GM21825 (cell line): ENCODE measurements around the gene CBX8.
"Not testable (repeated sequence)": the region's sequence is repeated elsewhere in the genome, so short reads cannot be mapped to it uniquely, and the experiment has no call there.

Experiments used
- ATAC-seq: cut with Tn5 transposase; IDR thresholded peaks from one replicate; pipeline ENCODE4 v1.9.1; 2021; ENCODE audit warnings: mild to moderate bottlenecking, moderate library complexity; ENCODE audit not compliant: unreplicated experiment

The CBX8 gene

GRCh38 chr17:79781736-79782575, 14.9 kb downstream of the CBX8 start:
- no peak for ATAC-seq

- no peak for ATAC-seq
These were observed 15.7 kb downstream of the CBX8 start for GRCh38 chr17:79781012-79781650.

GRCh38 chr17:79779661-79780365, 17.1 kb downstream of the CBX8 start:
- no peak for ATAC-seq

- no peak for ATAC-seq
These were observed 17.8 kb downstream of the CBX8 start for GRCh38 chr17:79779084-79779529.

- peak; percentile 10 for ATAC-seq
These were observed 18.3 kb downstream of the CBX8 start for GRCh38 chr17:79778504-79779083.

GRCh38 chr17:79777894-79778503, 18.9 kb downstream of the CBX8 start, which contains the start of gene CBX2:
Gene CBX2, plus strand, starts transcription at chr17:79778148. Its CDS starts 88 bp downstream, at chr17:79778236.
- ATAC-seq: peak; percentile 47

- peak; percentile 17 for ATAC-seq
These were observed 19.6 kb downstream of the CBX8 start for GRCh38 chr17:79777120-79777893.

GRCh38 chr17:79776376-79777119, 20.3 kb downstream of the CBX8 start:
- ATAC-seq: no peak

- ATAC-seq: no peak
These were observed 21.2 kb downstream of the CBX8 start for GRCh38 chr17:79775632-79776031.

- ATAC-seq: no peak
These were observed 22.3 kb downstream of the CBX8 start for GRCh38 chr17:79774561-79774975.

GRCh38 chr17:79772726-79773125, 24.2 kb downstream of the CBX8 start:
- ATAC-seq: not testable (repeated sequence)

GRCh38 chr17:79771276-79771675, 25.6 kb downstream of the CBX8 start:
- no peak for ATAC-seq

- ATAC-seq: no peak
These were observed 27.0 kb downstream of the CBX8 start for GRCh38 chr17:79769570-79770506.

- ATAC-seq: no peak
These were observed 31.2 kb downstream of the CBX8 start for GRCh38 chr17:79765708-79766107.

GRCh38 chr17:79761894-79762589, 34.8 kb downstream of the CBX8 start:
- ATAC-seq: no peak

- no peak for ATAC-seq
These were observed 36.5 kb downstream of the CBX8 start for GRCh38 chr17:79760197-79760906.

- ATAC-seq: no peak
These were observed 38.6 kb downstream of the CBX8 start for GRCh38 chr17:79758271-79758670.
